ENCODE data around the gene ACTN4.

ACTN4 gene

GRCh38 chr19:38717051-38717450, 69.6 kb downstream of the ACTN4 start:
- no peak for TF ChIP-seq POLR2A (IDR thresholded peaks at IDR 0.05; ENCODE audit: low read depth, low read length)
- no peak for DNase-seq (ENCODE audit: insufficient read length, low spot score)
- no peak for FAIRE-seq

GRCh38 chr19:38717855-38718254, 70.4 kb downstream of the ACTN4 start:
- no peak for TF ChIP-seq POLR2A (IDR thresholded peaks at IDR 0.05; ENCODE audit: low read depth, low read length)
- FAIRE-seq (no peak), DNase-seq (ENCODE audit: insufficient read length, low spot score) (no peak)

GRCh38 chr19:38718747-38719543, 71.5 kb downstream of the ACTN4 start:
- no peak for TF ChIP-seq POLR2A (IDR thresholded peaks at IDR 0.05; ENCODE audit: low read depth, low read length)
- no peak for FAIRE-seq
- DNase-seq (ENCODE audit: insufficient read length, low spot score), result no peak

- no peak for FAIRE-seq
- no peak for TF ChIP-seq POLR2A (IDR thresholded peaks at IDR 0.05; ENCODE audit: low read depth, low read length)
- DNase-seq (ENCODE audit: insufficient read length, low spot score), result no peak
Measured at GRCh38 chr19:38719761-38720558, 72.5 kb downstream of the ACTN4 start.

- no peak for FAIRE-seq
Measured at GRCh38 chr19:38720559-38721236, 73.2 kb downstream of the ACTN4 start.

GRCh38 chr19:38721496-38721895, 74.0 kb downstream of the ACTN4 start:
- no peak for TF ChIP-seq POLR2A (IDR thresholded peaks at IDR 0.05; ENCODE audit: low read depth, low read length)
- FAIRE-seq, result no peak
- no peak for DNase-seq (ENCODE audit: insufficient read length, low spot score)

More at GRCh38 chr19:38720559-38721236, 73.2 kb downstream of the ACTN4 start:
- DNase-seq (ENCODE audit: insufficient read length, low spot score), result no peak
- TF ChIP-seq POLR2A (IDR thresholded peaks at IDR 0.05; ENCODE audit: low read depth, low read length), result no peak

GRCh38 chr19:38721979-38722773, 74.7 kb downstream of the ACTN4 start:
- no peak for TF ChIP-seq POLR2A (IDR thresholded peaks at IDR 0.05; ENCODE audit: low read depth, low read length)
- FAIRE-seq (no peak), DNase-seq (ENCODE audit: insufficient read length, low spot score) (no peak)

- DNase-seq (ENCODE audit: insufficient read length, low spot score) (no peak), FAIRE-seq (no peak)
- no peak for TF ChIP-seq POLR2A (IDR thresholded peaks at IDR 0.05; ENCODE audit: low read depth, low read length)
Measured at GRCh38 chr19:38722947-38723605, 75.6 kb downstream of the ACTN4 start.

- DNase-seq (ENCODE audit: insufficient read length, low spot score), result no peak
- no peak for TF ChIP-seq POLR2A (IDR thresholded peaks at IDR 0.05; ENCODE audit: low read depth, low read length)
- FAIRE-seq, result no peak
Measured at GRCh38 chr19:38723606-38723965, 76.1 kb downstream of the ACTN4 start.

- DNase-seq (ENCODE audit: insufficient read length, low spot score), result no peak
- TF ChIP-seq POLR2A (IDR thresholded peaks at IDR 0.05; ENCODE audit: low read depth, low read length), result no peak
- FAIRE-seq, result no peak
Measured at GRCh38 chr19:38723990-38724854, 76.8 kb downstream of the ACTN4 start.

GRCh38 chr19:38725469-38726283, 78.2 kb downstream of the ACTN4 start:
- FAIRE-seq, result no peak
- no peak for TF ChIP-seq POLR2A (IDR thresholded peaks at IDR 0.05; ENCODE audit: low read depth, low read length)

More at GRCh38 chr19:38725469-38726283, 78.2 kb downstream of the ACTN4 start:
- DNase-seq (ENCODE audit: insufficient read length, low spot score), result no peak
